GM18867 (cell line): ENCODE results near the gene PDE11A.
A peak's percentile ranks its signal among the peaks of the same experiment; 100 is the strongest.

Experiments
- ATAC-seq: cut with Tn5 transposase; IDR thresholded peaks from one replicate; pipeline ENCODE4 v1.9.1; 2021; ENCODE audit warnings: mild to moderate bottlenecking, moderate library complexity; ENCODE audit not compliant: unreplicated experiment

Gene PDE11A

DNA sequence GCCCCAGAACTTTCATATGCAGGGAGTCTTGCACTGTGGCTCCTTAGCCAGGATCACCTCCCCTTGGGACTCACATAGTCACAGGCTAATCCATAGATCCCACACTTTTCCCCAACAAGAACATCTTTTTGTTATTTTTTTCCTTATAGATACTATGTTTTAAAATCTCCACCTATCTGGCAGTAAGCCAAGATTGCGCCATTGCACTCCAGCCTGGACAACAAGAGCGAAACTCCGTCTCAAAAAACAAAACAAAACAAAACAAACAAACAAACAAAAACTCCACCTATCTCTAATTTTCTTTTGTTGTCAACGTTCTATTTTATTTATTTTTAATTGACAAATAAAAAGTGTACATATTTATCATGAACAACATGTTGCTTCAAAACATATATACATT, 141.7 kb downstream of the PDE11A start:
- no peak for ATAC-seq

DNA sequence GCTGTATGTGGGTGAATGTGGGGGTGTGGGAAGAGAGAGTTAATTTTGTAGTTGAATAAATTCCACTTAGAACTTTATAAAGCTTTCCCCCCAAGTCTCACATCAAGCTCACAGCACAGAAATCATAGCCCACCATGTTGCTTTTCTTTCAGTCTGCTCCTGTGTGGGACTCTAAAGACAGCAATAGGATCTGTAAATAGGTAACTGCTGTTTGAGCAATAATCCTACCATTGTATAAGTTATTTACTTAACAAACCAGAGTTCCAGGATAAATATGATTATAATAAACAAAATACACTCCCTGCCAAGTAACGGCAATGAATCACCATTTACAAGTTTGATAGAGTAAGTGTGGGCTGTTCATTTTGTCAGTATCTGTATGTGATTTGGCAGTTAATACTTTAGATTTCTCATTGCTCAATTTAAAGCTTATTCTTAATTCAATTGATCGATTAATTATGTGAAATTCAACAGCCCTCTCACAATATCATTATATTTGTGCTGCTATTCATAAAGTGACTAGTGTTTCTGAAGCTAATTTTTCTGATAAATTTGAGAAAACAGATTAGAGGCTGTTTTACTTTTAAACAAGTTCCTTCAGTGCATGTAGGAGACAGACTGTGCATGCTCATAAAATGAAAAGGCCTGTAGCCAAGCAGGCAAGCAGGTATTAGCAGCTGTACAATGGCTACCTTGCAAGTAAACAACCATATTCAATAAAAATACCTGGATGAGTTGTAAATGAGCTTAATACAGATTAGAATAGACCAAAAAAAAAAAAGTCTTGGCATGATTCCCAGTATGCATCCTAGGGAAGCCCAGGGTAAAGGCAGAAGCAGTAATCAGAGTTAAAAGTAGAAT, 142.7 kb downstream of the PDE11A start:
- ATAC-seq: no peak

DNA sequence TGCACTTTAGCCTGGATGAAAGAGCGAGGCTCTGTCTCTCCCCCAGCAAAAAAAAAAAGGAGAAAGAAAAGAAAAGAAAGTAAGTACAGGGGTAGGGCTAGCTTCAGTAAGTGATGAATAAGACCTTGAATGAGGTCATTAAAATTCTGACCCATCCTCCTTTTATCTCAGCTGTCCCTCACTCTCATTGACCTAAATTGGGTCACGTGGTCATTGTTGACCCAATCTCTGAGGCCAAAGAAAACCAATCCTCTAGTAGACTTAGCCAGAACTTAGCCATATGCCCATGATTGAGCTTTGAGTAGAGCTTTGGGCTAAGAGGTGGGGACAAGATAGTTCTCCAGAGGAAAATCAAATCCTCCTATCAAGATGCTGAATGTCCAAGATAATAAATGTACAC, 149.3 kb downstream of the PDE11A start:
- no peak for ATAC-seq

DNA sequence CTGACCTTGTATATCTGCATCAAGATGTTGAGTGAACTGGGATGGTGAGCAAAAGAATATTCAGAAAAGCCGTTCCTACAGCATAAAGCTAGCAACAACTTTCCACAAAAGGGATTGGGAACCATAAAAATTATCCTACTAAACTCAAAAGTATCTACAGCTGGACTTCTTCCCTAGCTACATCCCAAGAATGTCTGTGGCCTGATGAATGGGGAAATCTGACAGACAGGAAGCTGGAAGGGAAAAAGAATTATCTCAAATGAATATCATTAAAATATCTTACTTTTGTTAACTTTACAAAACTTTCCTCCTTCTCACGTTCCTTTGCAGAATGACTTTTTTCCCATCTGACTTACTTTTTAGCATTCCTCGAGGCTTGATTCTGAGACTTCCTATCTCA, 150.9 kb downstream of the PDE11A start:
- ATAC-seq: no peak

DNA sequence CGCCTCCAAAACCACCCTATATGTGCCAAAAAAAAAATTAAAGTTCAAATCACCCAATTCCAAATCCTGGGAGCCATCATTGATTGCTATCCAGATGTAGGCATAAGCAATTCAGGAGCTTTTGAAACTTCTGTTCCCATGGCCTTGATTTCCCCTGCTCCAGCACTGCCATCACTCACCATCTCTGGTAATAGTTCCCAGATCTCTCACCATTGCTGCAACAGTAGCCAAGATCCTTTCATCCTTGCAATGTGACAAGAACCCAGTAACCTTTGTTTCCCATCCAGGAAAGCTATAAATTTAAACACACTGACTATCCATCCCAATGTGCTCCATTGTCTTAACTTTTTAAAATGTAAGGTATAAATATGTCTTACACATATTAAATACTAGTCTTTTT, 155.4 kb downstream of the PDE11A start:
- no peak for ATAC-seq

DNA sequence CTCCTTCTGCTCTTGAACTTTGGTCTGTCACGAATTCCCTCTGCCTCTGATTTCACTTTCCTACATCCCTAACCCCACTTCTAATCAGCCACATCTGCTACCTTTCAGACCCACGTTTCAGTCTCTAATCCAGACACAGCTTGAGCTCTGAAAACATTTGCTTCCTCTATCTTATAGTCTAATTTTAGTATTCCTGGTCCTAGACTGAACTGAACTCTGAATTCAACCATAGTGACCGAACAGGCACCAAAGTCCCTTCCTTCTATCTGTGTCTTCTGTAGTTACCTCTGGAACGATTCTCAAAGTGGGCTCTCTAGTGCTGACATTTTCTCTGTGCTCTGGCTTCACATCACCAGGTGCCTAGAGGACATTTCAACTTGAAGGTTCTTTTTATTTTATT, 156.2 kb downstream of the PDE11A start:
- no peak for ATAC-seq

DNA sequence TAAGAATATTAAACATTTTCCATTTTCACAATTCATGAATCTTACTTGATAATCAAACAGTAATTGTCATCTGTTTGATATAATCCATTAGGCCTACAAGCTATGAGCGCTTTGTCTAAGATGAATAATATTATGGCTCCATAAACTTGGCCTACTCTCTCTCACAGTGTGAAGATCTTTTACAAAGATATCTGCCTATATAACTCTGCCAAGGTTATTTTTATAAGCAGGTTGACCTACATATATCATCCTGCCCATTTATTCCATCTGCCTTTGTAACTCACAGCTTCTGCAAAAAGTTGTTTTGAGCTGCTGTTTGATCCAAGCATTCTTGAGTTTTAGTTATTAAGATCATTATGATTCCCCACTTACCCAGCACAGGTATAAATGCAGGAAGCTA, 158.3 kb downstream of the PDE11A start:
- ATAC-seq: no peak

DNA sequence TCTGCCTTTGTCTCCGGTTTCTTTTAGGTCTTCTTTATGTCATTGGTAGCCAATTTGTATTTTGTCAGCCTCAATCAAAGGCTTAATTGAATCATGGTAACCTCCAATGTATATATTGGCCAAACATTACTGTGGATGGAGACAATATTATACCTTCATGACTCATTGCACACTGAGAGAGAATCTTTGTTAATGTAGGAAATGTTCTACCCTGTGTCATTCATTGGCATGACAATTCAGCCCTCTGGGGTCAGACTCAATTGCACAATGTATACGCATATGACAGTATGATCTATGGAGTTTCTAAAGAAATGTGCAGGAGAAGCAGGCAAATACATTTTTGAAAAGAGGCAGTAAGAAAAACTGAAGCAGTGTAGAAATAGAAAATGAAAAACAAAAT, 162.6 kb downstream of the PDE11A start:
- no peak for ATAC-seq

DNA sequence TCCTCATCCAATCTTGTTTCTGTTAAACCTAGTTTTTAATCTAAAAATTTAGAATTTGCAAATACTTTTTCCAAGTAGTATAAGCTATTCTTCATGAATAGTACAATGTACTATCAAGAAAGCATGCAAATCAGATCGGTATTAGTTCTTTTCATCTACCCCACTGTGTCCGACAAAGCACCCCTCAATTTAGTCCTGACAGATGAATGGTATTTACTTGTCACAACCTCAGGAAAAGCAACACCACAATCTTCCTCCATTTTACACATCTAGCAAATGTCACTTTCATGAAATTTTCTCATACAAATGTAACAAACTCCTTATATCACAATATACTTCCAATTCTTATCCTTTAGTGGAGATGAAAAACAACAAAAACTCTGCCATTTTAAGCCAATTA, 163.8 kb downstream of the PDE11A start:
- no peak for ATAC-seq

DNA sequence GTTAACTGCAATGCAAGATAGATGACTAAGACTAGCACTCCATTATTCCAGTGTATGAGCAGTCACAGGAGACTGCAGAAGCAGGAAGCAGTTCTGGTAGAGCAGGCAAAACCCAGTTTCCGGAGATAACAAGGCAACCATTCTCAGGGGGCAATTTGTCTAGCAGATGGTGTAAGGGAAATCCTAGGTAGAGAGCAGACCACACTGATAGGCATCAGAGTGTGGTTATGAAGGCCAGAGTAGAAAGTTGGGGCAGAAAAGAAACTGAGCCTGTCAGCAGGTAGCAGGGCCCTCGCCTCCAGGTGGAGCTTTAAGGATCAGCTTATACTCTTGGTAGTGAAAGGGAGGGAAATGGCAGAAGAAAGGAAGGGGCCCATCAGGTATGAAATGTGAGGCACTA, 164.4 kb downstream of the PDE11A start:
- no peak for ATAC-seq

DNA sequence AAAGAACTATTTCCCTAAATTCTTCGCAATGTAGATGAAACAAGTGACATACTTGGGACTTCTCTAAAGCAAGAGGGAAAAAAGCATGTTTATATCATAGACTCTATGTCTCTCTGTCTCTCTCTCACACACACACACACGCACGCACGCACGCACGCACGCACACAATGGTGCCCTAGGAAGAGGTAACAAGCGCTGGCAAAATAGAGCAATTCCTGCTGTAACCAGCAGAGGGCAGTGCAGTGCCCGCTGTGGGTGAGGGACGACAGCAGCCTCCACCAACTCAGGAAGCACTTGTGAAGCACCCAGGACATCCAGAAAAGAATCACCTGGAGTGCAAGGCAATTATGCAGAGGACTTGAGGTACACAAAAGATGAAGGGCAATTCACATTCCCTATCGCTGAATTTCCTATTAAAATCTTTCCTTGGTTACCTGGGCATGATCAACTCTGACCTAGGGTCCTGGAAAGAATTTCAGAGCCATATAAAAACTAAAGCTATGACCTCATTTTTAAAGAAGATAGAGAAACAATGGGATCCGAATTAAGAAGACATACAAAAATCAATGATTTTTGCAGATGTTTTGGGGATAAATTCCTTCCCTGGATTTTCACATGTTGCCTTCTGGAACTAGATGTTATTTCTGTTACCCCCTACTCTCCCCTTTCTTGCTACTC, 166.4 kb downstream of the PDE11A start:
- ATAC-seq: peak; percentile 98

DNA sequence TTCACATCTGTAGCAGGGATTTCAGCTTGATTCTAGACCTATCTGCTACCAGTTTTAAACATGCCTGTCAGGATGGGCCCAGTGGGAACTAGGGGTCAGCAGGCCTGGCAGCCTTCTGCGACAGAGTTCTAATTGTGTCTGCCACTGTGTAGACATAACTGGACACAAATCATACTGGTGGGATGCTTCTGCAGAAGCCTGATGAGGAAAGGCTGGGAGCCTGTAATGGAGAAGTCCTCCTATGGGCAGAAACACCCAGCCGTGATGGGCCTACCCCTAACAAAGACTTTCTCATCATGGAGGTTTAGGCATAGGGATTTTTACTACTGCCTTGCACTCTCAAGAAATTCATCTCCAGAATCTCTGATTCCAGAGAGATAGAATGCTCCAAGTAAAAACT, 166.9 kb downstream of the PDE11A start:
- peak; percentile 11 for ATAC-seq

DNA sequence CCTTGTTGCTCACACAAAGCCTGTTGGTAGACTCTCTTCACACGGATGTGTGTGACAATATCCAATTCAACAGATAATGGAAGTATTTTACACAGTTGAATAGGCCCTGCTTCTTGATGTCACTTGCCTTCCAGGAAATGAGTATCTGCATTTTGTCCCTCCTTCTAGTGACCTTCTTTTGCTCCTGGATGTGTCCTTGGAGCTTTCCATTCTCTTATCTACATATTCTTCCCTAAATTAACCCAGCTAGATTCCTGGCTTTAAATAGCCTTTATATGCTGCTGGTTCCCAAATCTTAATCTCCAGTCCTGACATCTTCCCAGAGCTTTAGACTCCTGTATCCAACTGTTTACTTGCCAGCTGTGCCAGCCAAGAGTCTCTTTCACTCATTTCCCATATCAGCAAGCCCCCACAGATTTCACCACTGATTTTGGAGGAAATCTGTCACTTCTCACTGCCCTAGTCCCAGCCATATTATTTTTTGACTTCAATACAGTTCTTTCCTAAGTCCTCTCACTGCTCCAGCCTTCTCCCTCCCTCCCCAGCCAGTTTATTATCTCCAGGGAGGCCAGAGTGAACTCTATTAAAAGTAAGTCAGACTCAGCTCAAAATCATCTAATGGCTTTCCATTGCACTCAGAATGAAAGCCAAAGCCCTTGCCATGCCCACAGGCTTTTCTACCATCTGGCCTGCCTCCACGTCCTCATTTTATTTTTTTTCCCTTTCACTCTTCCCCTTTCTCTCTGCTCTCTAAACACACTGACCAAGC, 170.0 kb downstream of the PDE11A start:
- ATAC-seq: no peak

DNA sequence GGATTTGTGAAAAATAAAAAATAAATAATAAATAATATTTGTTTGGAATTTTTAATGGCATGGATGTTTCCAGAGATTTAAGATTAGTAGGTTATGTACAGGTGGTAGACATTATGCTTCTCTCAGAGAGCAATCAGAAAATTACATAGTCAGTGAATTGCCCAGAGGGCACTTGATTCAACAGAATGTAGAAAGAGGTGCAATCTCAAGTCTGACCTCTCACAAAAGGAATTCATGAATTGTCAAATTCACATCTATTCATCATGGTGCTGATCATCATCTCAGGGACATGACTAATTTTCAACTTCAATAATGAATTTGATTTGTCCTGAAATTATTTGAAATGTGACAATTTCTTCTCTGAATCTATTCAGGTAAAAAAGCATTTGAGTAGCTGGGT, 172.5 kb downstream of the PDE11A start:
- ATAC-seq: no peak

DNA sequence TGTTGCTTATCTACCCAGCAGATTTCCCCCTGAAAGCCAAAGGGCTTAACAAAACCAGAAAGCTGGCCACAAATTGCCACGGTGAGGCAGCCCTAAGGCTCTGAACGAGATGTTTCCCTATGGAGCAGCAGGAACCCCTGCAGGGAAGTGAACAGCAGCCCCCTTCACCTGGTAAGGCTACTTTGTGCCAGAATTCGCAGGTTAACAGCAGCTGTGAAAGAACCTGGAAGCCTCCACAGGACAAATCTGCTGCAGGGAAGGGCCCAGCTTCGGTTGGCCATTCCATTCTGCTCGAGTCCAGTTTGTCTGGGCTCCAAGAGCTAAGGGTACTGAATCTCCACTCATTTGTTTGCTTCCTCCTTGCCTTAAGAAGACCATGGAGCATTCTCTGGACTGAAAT, 175.3 kb downstream of the PDE11A start:
- ATAC-seq: no peak

DNA sequence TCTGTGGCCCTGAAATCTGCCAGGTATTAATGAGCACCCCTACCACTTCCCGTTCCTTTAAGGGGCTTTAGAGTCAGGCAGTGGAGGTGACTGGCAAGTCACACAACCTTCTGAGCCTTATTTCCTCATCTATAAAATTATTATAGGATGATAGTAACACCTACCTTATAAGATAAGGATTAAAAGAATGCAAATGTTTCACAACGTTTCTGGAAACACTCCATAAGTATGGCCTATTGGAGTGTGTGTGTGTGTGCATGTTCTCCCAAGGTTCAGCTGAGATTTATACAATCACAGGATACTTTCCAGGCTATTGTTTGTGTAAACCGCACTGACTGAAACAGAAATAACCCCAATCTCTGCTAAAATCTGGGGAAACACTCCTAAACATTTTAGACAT, 176.0 kb downstream of the PDE11A start:
- no peak for ATAC-seq

DNA sequence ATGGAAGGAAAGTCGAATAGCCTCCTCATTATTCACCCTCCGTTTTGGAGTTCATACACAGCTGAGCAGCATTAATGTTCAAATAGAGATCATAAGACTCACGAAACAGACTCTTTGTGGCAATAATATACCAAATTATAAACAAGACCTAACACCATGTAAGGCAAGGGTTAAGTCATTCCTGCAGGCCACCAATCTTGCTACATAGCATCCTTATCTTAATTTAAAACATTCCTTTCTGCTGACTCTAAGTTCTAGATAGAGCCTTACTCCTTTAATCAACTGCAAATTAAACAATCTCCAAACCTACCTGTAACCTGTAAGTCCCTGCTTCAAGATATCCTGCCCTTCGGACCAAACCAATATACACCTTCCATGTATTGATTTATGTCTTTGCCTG, 178.0 kb downstream of the PDE11A start:
- ATAC-seq: no peak

DNA sequence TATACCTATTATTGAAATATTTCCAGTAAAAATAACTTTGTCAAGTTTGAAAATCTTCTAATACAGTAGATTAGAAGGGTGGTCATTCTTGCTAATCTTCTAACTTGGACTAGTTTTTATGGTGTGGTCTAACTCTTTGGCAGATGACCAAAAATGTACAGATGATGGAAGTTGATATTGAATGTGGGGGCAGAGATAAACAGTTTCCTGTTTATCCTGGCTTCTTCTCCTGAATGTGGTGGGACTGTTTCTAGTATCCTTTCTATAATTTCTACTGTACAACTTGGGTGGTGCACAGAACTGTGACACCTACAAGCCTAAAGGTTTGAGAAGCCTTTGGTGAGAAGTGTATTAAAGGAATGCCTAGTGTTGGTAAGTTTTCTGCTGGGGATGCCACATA, 178.7 kb downstream of the PDE11A start:
- ATAC-seq: no peak

DNA sequence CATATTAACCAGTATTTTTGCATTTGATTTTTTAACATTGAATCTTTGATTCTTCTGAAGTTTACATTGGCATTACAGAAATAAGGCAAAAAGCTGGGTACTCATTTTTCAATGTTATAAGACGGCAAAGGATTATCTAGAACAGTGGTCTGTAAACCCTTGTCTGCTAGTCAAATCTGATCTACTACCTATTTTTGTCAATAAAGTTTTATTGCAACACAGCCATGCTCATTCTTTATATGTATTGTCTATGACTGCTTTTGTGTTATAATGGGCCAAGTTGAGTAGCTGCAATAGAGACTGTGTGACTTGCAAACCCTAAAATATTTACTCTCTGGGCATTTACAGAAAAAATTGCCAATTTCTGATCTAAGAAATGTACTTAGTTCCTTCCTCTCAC, 181.0 kb downstream of the PDE11A start:
- ATAC-seq: no peak

DNA sequence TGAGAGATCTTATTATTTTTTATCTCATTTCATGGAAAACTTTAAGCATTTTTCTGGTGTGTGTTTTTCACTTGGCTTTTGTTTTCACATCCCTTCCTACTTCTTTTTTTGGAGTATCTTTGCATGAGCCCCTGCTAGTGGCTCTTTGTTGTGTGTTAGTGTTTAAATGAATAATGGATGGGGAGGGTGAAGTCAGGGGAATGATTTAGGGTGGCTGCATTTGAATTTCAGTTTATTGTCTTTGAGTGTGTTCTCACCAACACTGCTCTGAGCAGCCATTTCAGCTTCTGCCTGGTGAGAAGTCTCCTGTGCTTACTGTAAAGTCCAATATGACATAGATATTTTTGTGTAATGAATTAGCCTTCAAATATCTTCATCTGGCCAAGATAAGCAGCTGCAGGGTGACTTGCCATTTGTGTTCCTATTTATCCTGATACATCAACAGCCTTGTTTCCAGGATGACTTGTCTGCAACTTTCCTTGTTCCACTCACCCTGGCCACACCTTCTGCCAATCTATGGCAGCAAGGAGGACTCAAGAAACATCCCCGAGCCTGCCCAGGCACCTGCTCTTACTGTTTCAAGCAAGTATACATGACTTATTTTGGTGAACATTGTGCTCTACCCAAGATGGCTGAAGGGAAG, 182.6 kb downstream of the PDE11A start:
- ATAC-seq: no peak

DNA sequence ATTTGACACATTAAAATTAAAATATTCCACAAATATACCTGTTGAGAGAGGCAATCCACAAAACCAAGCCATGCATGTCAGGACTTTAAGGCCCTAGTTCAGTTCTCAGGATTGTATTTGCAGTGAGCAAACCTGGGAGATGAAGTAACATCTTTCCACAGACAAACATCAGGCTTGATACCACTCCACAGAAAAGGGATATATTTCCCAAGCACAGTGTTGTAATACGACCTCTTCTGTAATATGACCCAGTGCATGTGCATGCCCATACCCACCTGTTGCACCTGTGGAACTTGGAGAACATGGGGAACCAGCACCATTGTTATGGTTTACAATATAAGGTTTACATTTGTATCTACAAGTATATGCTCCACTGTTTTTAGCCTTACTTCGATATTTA, 184.0 kb downstream of the PDE11A start:
- ATAC-seq: no peak
